HG03175 (cell line): ENCODE data around the gene HSP90B1.

ENCODE experiments used
- ATAC-seq: cut with Tn5 transposase; IDR thresholded peaks from one replicate; pipeline ENCODE4 v1.9.1; 2021; ENCODE audit warnings: mild to moderate bottlenecking, moderate library complexity; ENCODE audit not compliant: unreplicated experiment

The HSP90B1 gene

GRCh38 chr12:103930034-103930786, at the start of gene HSP90B1:
TSS of gene HSP90B1 (plus strand) at chr12:103930410. CDS start at chr12:103930516, 106 bp downstream.
- peak; percentile 66 for ATAC-seq

GRCh38 chr12:103881261-103881660, 48.9 kb upstream of the HSP90B1 start:
- no peak for ATAC-seq

- ATAC-seq, result no peak
Observed at GRCh38 chr12:103882861-103883596, 47.2 kb upstream of the HSP90B1 start.

- ATAC-seq, result no peak
Observed at GRCh38 chr12:103883908-103884307, 46.3 kb upstream of the HSP90B1 start.

- ATAC-seq, result no peak
Observed at GRCh38 chr12:103884316-103884715, 45.9 kb upstream of the HSP90B1 start.

DNA sequence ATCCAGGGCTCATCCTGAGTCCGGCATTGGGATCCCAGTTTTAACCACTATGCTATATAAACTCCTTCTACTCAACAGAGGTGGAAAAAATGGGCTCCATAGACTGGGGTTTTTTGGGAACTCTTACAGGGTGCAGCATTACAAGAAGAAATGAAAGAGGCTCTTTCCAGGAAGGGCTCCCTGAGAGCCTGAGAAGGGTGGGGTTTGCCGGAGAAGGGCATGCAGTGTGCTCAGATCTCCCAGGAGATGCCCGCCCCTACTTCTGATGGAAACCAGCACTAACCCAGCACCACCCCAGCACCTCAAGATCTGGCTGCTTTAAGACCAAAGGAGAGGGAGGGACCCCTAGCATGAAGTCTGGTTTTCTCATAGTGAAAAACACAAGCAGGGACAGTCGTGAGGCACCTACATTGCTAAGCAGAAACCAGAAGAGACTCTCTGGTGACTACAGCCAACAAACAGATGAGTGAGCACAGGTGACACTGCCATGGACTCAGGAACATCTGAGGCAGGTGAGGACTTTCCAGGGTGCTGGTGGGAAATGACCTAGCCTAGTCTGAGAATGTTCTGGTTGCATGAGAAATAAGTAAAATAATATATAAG, 43.9 kb upstream of the HSP90B1 start:
- ATAC-seq, result no peak

GRCh38 chr12:103887738-103888137, 42.5 kb upstream of the HSP90B1 start:
- ATAC-seq, result no peak

GRCh38 chr12:103897316-103897715, 32.9 kb upstream of the HSP90B1 start:
- ATAC-seq, result no peak

- ATAC-seq, result no peak
Observed at GRCh38 chr12:103901518-103902173, 28.6 kb upstream of the HSP90B1 start.

DNA sequence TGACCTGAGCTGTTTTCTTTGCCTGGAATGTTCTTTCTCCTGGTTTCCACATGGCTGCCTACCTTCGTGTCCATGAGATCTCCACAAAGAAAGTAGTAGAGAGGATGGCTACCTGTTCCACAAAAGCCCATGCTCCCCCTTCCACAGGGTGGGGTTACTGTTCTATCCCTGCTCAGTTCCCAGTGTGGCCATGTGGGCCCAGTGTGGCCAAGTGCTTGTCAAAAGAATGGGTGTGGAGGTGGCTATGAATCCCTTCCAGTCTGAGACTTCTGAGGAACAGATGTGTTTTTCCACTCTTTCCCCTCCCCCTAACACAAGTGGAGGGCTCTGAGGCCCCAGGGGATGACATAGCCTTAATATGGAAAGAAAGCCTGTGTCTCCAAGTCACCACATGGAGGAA, 26.2 kb upstream of the HSP90B1 start:
- ATAC-seq, result no peak

DNA sequence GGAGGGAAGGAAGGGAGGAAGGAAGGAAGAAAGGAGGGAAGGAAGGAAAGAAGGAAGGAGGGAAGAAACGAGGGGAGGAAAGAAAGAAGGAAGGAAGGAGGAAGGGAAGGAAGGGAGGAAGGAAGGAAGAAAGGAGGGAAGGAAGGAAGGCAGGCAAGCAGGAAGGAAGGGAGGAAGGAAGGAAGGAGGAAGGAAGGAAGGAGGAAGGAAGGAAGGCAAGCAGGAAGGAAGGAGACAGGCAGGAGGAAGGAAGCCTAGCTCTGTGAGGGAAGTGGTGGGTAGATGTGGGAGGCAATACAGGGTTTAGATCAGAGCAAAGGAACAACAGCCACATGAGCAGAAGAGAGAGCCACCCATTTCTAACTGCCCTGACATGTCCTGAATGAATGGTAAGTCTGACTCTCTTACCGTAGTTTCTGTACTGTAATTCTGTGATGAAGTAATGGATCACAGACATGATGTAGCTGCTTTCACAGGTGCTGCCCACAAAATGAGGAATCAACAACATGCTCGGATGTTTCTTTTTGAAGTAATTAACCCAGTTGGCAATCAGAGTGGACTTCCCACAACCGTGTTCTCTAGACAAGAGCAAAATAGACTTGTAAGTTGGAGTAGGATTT, 24.4 kb upstream of the HSP90B1 start:
- no peak for ATAC-seq

DNA sequence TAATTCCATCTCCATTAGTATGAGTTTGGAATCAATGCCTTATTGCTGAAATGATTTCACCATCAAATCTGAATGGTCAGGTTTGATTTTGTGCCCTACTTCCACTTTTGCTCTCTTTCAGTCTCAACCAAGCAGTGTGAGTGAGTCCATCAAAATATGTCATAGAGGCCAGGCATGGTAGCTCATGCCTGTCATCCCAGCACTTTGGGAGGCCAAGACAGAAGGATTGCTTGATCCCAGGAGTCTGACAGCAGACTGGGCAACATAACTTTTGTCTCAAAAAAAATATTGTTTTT, 22.0 kb upstream of the HSP90B1 start:
- no peak for ATAC-seq

- ATAC-seq, result no peak
Observed at GRCh38 chr12:103908877-103909276, 21.3 kb upstream of the HSP90B1 start.

DNA sequence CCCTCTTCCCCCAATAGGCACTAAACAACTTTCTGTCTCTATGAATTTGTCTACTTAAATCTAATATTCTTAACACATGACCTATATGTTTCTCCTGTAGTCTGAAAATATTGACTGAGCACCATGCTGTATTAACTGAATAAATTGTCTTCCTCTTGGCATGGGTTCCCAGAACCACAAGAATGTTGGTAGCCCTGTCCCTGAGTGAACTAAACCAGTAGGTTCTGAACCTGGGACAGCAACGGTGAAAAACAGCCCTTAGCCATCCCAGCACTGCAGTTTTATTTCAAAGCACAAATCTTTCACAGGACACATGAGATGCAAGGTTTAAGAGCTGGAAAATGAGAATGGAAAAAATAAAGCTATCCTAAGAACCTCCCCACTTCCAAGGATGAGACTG, 20.4 kb upstream of the HSP90B1 start:
- ATAC-seq, result no peak

DNA sequence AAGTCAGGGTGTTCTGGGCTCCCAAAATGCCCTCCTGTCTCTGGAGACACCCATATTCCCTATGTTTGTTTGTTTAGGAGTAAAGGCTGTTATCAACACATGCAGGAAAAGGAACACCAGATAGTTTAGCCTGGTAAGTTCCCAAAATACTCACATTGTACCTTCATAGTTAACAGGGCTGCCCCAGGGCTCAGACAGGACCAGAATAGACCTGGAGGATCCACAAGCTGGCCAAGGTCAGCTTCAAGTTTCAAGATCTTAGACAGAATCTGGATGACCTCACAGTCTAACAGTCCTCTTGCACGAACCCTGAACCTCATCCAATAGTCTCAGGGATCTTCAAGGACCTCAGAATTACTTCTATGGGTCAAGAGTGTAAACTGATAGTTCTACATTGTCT, 18.1 kb upstream of the HSP90B1 start:
- ATAC-seq, result no peak

DNA sequence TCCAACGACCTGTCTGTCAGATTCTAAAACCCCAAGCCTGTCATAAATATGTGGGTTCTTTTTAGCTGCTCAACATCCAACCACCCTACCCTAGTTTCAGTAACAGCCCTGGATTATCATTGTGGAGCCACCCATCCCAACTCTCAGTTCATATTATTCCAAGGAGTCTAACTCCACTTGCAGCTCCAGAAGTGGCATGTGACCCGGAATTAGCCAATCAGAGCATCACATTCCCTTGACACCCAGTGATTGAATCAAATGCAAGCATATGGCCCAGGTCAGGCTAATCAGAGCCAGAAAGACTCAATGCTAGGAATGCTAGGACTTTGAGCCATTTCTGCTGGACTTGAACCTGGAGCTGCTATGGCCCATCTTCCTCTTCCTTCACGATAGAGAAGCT, 17.1 kb upstream of the HSP90B1 start:
- no peak for ATAC-seq

DNA sequence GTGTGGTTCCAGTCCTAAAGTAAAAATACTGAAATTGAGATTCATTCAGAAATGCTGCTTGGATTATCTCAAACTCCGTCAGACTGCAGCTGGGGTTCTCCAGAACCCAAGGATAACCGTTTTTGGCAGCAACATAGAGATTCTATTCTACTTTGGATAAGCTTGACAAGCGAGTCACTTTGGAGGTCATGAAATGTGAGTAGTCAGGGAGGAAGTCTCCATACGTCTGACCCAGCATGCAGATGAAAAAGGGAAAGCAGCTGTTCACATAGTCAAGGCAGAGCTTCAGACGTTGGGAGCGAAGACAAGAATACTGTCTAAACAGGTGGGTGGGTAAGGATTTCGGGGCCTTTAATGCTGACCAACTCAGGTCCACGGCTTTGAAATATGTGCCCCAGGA, 14.9 kb upstream of the HSP90B1 start:
- ATAC-seq, result no peak

DNA sequence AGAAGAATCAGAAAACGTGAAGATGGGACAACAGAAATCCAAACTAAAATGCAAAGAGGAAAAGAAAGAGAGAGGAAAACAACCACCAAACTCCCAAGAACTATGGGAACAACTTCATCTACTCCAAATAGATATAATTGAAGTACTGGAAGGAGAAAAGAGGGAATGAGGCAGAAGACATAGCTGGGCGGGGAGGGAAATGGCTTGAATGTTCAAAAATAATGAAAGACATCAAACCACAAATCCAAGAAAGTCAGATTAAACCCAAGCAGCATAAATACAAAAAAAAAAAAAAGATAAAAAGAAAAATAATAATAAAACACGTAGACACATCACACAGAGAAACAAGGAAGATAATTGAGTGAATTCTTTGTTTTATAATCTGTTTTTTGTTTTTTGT, 12.3 kb upstream of the HSP90B1 start:
- no peak for ATAC-seq

DNA sequence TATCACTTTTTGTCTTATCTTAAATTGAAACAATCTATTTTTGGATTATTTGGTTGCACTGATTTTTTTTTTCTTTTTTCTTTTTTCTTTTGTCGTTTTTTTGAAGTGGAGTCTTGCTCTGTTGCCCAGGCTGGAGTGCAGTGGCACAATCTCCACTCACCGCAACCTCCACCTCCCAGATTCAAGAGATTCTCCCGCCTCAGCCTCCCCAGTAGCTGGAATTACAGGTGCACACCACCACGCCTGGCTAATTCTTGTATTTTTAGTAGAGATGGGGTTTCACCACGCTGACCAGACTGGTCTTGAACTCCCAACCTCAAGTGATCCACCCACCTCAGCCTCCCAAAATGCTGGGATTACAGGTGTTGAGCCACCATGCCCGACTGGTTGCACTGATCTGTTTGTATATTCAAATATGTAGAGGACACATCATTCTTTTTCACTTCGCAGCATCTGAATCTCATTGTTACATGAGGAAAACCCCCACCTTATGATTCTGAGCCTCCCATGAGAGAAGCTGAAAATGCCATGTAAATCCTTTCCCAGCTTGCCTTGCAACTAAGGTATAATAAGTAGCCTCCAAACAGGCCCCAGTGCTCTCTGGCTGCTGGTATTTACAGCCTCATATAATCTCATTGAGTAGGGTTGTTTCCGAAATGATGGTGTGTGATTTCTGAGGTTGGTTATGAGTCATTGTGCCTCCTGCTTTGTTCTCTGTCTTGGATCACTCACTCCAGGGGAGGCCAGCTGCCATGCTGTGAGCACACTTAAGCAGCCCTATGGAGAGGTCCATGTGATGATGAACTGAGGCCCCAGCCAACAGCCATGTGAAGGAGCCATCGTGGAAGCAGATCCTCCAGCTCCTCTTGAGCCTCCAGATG, 5.2 kb upstream of the HSP90B1 start:
- peak; percentile 37 for ATAC-seq

- peak; percentile 19 for ATAC-seq
Observed at GRCh38 chr12:103928682-103929045, 1.5 kb upstream of the HSP90B1 start.
